Measurements from ENCODE around the gene GAK.

The GAK gene

DNA sequence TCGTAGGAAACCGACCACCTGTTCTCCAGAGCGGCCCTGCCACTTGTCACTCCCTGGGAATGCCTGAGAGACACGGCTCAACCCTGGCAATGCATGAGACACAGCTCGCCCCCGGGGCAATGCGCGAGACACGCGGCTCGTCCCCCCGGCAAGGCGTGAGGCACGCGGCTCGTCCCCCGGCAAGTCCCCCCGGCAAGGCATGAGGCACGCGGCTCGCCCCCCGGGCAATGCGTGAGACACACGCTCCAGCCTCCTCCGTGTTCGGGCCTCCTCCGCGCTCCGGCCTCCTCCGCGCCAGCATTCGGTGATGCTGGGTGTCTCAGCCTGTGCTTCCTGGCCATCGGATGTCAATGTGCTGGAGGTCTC, 78.7 kb downstream of the GAK start:
- TF ChIP-seq, protein P1, sequence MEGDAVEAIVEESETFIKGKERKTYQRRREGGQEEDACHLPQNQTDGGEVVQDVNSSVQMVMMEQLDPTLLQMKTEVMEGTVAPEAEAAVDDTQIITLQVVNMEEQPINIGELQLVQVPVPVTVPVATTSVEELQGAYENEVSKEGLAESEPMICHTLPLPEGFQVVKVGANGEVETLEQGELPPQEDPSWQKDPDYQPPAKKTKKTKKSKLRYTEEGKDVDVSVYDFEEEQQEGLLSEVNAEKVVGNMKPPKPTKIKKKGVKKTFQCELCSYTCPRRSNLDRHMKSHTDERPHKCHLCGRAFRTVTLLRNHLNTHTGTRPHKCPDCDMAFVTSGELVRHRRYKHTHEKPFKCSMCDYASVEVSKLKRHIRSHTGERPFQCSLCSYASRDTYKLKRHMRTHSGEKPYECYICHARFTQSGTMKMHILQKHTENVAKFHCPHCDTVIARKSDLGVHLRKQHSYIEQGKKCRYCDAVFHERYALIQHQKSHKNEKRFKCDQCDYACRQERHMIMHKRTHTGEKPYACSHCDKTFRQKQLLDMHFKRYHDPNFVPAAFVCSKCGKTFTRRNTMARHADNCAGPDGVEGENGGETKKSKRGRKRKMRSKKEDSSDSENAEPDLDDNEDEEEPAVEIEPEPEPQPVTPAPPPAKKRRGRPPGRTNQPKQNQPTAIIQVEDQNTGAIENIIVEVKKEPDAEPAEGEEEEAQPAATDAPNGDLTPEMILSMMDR (IDR thresholded peaks at IDR 0.05; ENCODE audit: insufficient read depth, low read depth, low read length, missing control alignments), result no peak
- DNase-seq (ENCODE audit: low read depth), result no peak
- no peak overlapping the region for H3K4me3 ChIP-seq (ENCODE audit: low read length)

DNA sequence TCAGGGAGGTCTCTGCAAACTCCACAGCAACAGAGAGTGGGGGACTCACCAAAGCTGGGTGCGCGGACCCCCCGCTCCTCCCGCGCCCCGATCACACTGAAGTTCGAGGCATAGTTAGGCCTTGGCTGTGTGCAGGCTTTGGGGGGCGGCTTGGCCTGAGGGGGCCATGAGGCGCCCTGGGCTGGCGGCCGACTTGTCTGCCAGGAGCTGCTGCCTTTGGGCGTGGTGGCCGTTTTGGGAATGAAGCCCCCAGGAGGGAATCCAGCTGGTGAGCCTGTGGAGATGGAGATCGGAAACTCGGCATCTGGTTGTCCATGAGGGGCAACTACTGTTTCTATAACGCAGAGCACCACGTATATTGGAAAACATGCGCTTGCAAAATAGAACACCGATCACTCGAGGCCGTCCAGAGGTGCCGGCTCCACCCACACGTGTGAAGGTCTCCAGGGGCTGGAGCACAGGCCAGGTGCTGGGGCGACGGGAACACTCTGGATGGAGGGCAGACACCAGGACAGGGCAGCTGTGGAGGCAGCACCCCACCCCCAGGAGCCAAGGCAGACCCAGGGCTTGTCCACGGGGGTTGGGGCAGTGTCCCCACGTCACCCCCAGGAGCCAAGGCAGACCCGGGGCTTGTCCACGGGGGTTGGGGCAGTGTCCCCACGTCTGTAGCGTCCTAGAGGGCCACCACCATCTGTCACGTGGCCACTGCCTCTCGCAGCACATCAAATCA, 80.2 kb downstream of the GAK start:
- no peak for DNase-seq (ENCODE audit: low read depth)

DNA sequence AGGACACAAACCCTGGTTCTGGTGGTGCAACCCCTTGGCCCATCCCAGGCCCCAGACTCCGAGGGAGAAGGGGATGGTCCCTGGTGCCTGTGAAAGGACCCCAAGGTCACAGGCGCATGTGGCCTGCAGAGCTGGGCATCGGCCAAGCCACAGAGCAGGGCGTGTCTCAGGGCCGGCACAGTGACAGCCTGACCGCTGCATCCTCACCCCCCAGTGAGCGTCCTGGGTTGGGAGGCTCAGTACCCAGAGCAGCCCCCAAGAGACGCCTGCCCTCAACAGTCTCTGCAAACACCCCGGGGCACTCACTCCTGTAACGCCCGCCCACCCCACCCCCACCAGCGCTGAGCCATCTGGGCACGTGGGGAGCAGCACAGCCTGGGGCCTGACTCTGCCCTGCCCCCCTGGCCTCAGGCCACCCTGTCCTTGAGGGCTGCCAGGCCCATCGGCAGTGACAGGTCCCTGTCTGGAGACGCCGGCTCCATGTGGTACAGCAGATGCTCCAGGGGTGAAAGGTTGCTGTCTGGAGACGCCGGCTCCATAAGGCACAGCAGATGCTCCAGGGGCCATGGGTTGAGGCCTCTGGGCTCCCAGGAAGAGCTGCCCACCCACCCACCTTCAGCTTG, 81.7 kb downstream of the GAK start:
- TF ChIP-seq, protein P1 (IDR thresholded peaks at IDR 0.05; ENCODE audit: insufficient read depth, low read depth, low read length, missing control alignments), result no peak
- H3K4me3 ChIP-seq (ENCODE audit: low read length), result no peak overlapping the region
- no peak for DNase-seq (ENCODE audit: low read depth)

More for the DNA sequence above, 80.2 kb downstream of the GAK start:
- H3K4me3 ChIP-seq (ENCODE audit: low read length), result no peak overlapping the region
- TF ChIP-seq, protein P1 (IDR thresholded peaks at IDR 0.05; ENCODE audit: insufficient read depth, low read depth, low read length, missing control alignments), result no peak

DNA sequence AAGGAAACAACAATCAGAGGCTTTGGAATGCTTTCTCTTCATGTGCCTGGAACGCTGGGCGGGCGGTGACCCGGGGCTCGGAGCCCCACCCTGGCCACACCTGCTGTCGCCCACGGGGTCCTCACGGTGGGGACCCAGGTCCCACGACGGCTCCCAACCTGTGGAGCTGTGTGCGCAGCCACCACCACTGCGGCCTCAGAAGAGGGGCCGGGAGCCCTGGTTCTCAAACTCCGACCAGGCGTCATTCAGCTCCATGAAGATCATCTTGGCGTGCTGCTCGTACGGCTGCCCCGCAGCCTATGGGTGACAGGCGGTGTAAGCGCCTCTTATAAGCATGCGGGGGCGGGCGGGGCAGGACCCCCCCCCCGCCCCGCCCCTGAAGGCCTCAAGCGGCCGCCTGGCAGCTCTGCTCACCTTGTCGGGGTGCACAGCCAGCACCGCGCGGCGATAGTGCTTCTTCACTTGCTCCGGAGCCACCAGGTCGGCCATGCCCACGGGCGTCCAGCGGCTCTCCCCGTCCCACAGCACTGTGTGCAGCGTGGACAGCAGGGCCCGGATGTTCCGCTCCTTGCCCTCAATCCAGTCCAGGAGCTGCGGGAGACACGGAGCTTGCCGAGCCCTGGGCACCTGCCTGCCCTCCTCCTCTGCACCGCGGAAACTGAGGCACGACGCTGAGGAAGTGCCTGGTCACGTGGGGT, 82.5 kb downstream of the GAK start:
- DNase-seq (ENCODE audit: low read depth), result no peak
- TF ChIP-seq, protein P1 (IDR thresholded peaks at IDR 0.05; ENCODE audit: insufficient read depth, low read depth, low read length, missing control alignments), result no peak
- H3K4me3 ChIP-seq (ENCODE audit: low read length), result no peak overlapping the region

DNA sequence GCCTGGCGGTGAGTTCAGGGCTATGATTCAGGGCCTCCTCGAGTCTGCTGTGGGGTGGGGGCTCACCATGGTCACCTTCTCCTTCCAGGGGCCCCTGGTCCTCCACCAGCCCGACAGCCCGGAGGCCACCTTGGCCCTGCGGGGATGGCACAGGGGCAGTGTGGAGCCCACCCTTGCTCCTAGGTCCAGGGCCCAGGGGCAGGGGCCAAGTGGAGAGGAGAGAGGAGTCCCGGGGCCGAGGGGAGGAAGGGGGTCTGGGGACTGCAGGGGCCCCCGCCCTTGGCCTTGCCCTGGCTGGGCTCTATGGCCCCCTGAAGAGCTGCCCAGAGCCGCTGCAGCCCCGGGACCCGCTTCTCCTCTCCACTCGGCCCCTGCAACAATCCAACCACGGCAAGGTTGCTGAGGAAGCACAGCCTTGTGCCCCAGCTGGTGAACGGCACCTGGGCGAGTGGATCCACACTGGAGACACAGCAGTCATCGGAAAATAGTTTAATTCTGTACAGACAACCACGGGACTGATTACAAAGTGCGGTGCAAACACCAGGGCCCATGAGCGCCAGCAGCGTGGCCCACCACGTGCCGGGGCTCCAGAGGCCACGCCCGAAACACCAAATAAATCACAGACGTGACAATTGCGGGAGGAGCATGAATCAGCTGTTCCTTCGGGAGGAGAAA, 83.2 kb downstream of the GAK start:
- TF ChIP-seq, protein P1 (IDR thresholded peaks at IDR 0.05; ENCODE audit: insufficient read depth, low read depth, low read length, missing control alignments), result no peak
- no peak for DNase-seq (ENCODE audit: low read depth)
- H3K4me3 ChIP-seq (ENCODE audit: low read length), result no peak overlapping the region

DNA sequence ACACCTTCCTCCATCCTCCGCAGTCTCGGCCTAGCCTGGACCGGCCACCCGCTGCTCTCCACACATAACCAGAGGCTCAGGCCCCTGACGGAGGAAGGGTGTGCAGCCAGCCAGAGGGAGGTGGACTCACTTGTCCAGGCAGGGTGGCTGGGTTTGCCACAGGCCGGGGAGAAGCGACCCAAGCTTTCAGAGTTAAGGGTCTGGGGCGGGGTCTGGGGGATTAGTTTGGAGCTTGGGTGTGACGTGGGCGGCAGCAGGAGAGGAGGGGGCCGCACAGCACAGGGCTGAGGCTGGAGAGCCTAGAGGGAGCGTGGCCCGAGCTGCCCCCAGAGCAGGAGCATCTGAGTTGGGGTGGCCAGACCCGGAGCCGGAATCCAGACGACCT, 83.8 kb downstream of the GAK start:
- TF ChIP-seq, protein P1 (IDR thresholded peaks at IDR 0.05; ENCODE audit: insufficient read depth, low read depth, low read length, missing control alignments), result no peak
- no peak for DNase-seq (ENCODE audit: low read depth)
- no peak overlapping the region for H3K4me3 ChIP-seq (ENCODE audit: low read length)

Data from epithelial cell of esophagus (primary cell).